Breast epithelium (tissue), 4 donors: ENCODE results near the gene TALDO1. TPM values are rescaled to one million over a fixed set of nuclear protein-coding genes. Genes with fewer than 3 reads are reported as not detected.
A peak's percentile ranks its signal among the peaks of the same experiment; 100 is the strongest.

Experiments
- DNase-seq, 2 donors: peaks; one replicate each; pipeline ENCODE4 v3.0.0-alpha.2; 2019; ENCODE audit warnings: low spot score in 2 of 2
- H3K27ac ChIP-seq, 2 donors: fragments of 200-600 bp; sonication (generic) in 1 of 2; one replicate each; pipeline ENCODE4 v1.5.1; 2016 to 2019; ENCODE audit warnings: mild to moderate bottlenecking in 1 of 2
- H3K27me3 ChIP-seq, 2 donors: fragments of 200-600 bp; sonication (generic) in 1 of 2; one replicate each; pipeline versions ENCODE4 v1.5.1 to v1.6.0; 2017 to 2019; ENCODE audit warnings: control low read depth in 1 of 2, mild to moderate bottlenecking in 1 of 2
- H3K36me3 ChIP-seq: fragments of 200-600 bp; one replicate; pipeline ENCODE4 v1.5.1; 2019
- H3K4me1 ChIP-seq, 2 donors: fragments of 200-600 bp; sonication (generic); one replicate each; pipeline ENCODE4 v1.5.1; 2016 to 2019; ENCODE audit warnings: control low read depth in 1 of 2
- H3K4me3 ChIP-seq, 3 donors: fragments of 200-600 bp; sonication (generic); 1 replicate in 2 of 3; 2 replicates in 1 of 3; pipeline ENCODE4 v1.5.1; 2016 to 2019; ENCODE audit warnings: mild to moderate bottlenecking in 3 of 3, moderate library complexity in 2 of 3
- H3K9me3 ChIP-seq, 2 donors: fragments of 200-600 bp; sonication (generic) in 1 of 2; one replicate each; pipeline ENCODE4 v1.5.1; 2016 to 2019; ENCODE audit warnings: control low read depth in 1 of 2
- POLR2A ChIP-seq: fragments of 450-650 bp; IDR thresholded peaks from one replicate; pipeline ENCODE4 v1.6.1; 2016; ENCODE audit warnings: antibody characterized with exemption, mild to moderate bottlenecking, moderate library complexity
- POLR2AphosphoS5 ChIP-seq, 3 donors: sonication (generic); formaldehyde crosslinking; IDR thresholded peaks; one replicate each; pipeline ENCODE4 v1.6.1; 2017; ENCODE audit warnings: antibody characterized with exemption in 3 of 3
- intact Hi-C: fragments of 100-400 bp; cut with DNase I; formaldehyde crosslinking; loops from one replicate; pipeline ENCODE4 v1.15.1; 2023; ENCODE audit warnings: low total_unique reads
- total RNA-seq, 3 donors: library from RNA; depleted of rRNA; stranded (reverse); fragments of >200 nt; gene quantifications; one replicate each; pipeline ENCODE4 v1.1.0, GENCODE V29; 2016
- TF ChIP-seq, protein P1 (sequence below), 3 donors: fragments of 450-650 bp; IDR thresholded peaks; one replicate each; pipeline ENCODE4 v1.5.1; 2016 to 2017; ENCODE audit warnings: antibody characterized with exemption in 3 of 3, mild to moderate bottlenecking in 3 of 3, moderate library complexity in 3 of 3

The TALDO1 gene
- total RNA-seq, 3 donors from 2014 or later = 137 to 239 (median 141) TPM

DNA sequence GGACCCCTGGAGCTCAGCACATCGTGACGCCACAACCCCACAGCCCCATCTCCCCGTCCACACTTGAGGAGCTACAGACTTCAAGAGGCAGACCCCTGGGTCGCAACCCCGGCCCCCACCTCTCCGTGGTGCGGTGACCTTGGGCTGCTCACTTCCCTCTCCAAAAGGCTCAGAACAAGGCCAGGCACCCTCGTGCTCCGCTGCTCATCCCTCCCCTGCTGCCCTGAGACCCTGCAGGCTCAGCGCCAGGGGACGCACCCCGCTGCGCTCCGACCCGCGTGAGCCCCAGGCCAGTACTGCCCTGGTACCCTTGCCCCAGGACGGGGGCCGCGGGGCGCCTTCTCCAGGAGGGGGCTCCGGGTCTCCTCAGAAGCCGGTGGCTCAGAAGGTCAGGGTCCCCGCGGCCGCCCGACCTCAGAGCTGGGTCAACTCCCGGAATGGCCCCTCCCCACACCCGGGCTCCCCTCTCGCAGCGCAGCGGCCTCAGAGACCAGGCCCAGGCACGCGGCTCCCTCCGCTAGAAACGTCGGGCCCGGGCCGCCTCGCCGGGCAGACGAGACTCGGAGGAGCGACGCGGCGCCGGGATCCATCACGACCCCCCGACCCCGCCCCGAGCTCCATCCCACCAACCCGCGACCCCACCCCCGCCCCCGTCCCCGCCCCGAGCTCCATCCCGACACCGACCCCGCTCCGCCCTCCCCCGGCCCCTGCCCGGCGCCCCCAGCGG lies 29.5 kb downstream of the TALDO1 start:
- no peaks in the 10 kb centered on the region for H3K9me3 ChIP-seq
- no peak for DNase-seq
- TF ChIP-seq POLR2AphosphoS5 (IDR thresholded peaks at IDR 0.05) = no peak
- TF ChIP-seq, protein P1, sequence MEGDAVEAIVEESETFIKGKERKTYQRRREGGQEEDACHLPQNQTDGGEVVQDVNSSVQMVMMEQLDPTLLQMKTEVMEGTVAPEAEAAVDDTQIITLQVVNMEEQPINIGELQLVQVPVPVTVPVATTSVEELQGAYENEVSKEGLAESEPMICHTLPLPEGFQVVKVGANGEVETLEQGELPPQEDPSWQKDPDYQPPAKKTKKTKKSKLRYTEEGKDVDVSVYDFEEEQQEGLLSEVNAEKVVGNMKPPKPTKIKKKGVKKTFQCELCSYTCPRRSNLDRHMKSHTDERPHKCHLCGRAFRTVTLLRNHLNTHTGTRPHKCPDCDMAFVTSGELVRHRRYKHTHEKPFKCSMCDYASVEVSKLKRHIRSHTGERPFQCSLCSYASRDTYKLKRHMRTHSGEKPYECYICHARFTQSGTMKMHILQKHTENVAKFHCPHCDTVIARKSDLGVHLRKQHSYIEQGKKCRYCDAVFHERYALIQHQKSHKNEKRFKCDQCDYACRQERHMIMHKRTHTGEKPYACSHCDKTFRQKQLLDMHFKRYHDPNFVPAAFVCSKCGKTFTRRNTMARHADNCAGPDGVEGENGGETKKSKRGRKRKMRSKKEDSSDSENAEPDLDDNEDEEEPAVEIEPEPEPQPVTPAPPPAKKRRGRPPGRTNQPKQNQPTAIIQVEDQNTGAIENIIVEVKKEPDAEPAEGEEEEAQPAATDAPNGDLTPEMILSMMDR (IDR thresholded peaks at IDR 0.05) = no peak
- TF ChIP-seq POLR2A = no peak
- intact Hi-C loops = loop anchor here (10.0 kb wide), 1 partner anchor 212 kb away; the partner anchor contains the start of genes LMNTD2 and RASSF7
- no peaks in the 10 kb centered on the region for H3K36me3 ChIP-seq
- peak overlapping the region; percentile 81 to 89 for H3K27ac ChIP-seq
- peak overlapping the region; percentile 89 to 99 (median 96) for H3K4me3 ChIP-seq
- H3K27me3 ChIP-seq = no peaks in the 10 kb centered on the region
- H3K4me1 ChIP-seq = peaks cover 7 to 12% of the 10 kb centered on the region in 2 donors

DNA sequence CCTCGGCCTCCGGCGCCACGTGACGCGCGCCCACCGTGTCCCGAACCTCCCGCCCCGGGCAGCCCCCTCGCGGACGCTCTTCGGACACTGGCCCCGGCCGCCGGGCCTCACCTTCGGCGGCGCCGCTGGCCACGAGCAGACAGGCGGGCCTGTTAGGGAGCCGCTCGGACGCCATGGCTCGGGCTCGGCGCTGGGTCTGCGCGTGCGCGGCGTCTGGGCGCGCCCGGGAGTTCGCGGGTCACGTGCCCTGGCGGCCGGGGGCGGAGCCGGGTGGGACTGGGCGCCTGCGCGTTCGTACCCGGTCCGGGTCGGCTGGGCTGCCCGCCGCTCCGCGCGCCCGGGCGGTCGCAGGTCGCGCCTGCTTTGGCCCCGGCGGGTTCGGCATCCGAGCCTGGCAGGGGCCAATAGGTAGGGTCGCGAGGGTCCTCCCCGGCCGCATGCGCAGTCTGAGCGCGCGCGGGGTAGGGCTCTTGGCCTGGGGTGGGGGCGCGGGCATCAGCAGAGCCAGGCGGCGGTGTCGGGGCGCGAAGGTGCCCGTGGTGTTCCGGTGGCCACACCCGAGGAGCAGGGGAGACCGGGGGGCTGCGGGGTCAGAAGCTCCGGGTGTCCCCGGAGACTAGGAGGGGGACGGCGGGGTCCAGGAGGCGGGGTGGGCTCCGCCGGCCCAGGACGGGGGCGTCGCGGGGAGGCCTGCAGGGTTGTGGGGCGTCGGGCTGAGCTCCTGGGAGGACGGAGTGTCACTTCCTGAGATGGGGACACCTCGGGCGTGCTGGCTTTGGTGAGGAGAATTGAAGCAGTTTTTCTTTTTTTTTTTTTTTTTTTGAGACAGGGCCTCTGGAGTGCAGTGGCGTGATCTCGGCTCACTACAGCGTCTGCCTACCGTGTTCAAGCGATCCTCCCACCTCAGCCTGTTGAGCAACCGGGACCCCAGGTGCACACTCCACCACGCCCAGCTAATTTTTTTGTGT lies 30.3 kb downstream of the TALDO1 start, which contains the start of gene GATD1:
Gene GATD1 (minus strand): TSS at position 200 of the 968 bp plus-strand sequence. CDS start 25 bp downstream, at position 175.
- Histone ChIP-seq H3K27me3 (no peaks in the 10 kb centered on the region), H3K9me3 (no peaks in the 10 kb centered on the region), H3K4me3 (peak within 1 kb of the TSS; percentile 89 to 99 (median 96)), H3K27ac (peak within 1 kb of the TSS; percentile 81 to 89), H3K4me1 (peaks cover 7 to 12% of the 10 kb centered on the region in 2 donors), H3K36me3 (no peaks in the 10 kb centered on the region)
- intact Hi-C loops = loop anchor here (10.0 kb wide), 1 partner anchor 213 kb away; the partner anchor contains the start of genes LMNTD2 and RASSF7
- peak; percentile 87 to 94 for DNase-seq
- TF ChIP-seq, protein P1 (IDR thresholded peaks at IDR 0.05) = no peak
- TF ChIP-seq POLR2AphosphoS5 (IDR thresholded peaks at IDR 0.05) = peak in 2 of 3 donors; percentile 48 to 56

DNA sequence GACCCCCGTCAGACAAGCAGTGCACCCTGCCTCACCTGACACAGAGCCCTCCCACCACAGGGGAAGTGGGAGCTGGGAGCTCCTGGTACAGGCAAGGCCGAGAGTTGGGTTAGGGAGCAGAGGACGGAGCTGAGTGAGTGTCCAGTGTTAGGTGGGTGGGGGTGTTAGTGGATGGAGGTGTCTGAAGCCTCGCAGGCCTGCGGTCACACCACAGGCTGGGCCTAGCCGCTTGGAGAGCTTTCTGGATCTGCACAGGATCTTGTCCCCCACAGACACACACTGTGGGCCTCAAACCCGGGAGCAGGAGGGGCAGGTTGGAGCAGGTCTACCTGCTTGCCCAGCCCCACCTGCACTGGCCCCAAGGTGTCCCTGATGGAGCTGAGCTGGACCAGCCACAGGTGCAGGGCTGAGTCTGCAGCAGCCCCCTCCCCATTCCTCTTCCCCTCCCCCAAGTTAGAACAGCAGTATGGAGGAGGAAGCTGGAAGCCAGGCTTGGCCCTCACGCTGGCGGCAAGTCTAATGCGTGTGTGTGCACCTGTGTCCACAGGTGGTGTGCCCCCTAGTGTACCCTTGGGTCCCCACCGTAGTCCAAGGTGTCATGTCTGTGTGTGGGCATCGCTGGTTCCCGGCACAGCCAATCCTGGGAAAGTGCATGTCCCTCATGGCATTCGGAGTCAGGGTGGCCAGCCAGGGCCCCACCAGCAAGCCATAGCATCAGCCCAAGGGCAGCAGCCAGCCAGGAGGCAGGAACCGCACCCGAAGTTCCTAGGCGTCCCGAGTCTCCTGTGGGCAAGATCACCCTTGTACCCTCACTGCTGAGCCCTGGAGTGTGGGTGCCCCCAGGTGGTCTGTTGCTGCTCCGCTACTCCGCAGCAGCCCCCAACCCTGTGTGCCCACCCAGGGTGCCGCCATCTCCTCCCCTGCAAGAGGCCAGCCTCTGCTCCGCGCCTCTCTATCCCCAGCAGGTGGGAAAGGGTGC lies 32.0 kb downstream of the TALDO1 start:
- intact Hi-C loops = loop anchor here (10.0 kb wide), 1 partner anchor 214 kb away; the partner anchor contains the start of genes LMNTD2 and RASSF7

DNA sequence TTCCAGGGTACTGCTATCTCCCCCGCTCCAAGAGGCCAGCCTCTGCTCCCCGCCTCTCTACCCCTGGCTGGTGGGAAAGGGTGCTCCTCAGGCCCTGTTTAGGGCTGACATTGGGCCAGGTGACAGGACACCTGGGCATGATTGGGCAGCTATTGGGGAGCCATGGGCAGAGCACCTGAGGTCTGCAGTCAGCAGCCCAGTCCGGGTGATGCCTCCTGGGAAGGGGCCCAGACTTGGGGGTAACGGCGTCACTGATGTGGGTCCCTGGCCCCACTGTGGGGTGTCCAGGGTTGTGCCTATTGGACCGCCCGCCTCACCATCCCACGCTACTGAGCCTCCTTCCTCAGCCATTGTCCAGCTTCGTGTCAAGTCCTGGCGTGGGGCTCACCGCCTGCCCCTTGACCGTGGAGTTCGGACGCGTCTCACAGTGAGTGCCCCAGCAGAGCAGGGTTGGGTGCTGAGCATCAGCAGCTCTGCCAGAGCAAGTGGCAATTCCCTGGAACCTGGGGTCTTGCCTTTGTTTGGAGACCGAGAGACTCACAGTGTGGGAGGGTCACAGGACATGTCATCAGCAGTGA lies 32.8 kb downstream of the TALDO1 start:
- Histone ChIP-seq H3K27me3 (no peaks in the 10 kb centered on the region), H3K27ac (no peak overlapping the region)

More for the DNA sequence above, 32.0 kb downstream of the TALDO1 start:
- Histone ChIP-seq H3K4me1 (peaks cover 7 to 12% of the 10 kb centered on the region in 2 donors), H3K27ac (no peak overlapping the region), H3K36me3 (no peaks in the 10 kb centered on the region), H3K9me3 (no peaks in the 10 kb centered on the region), H3K4me3 (no peak overlapping the region), H3K27me3 (no peaks in the 10 kb centered on the region)
- no peak for DNase-seq
- TF ChIP-seq POLR2AphosphoS5 (IDR thresholded peaks at IDR 0.05) (no peak), POLR2A (no peak)
- TF ChIP-seq, protein P1 (IDR thresholded peaks at IDR 0.05) = no peak

More for the DNA sequence above, 32.8 kb downstream of the TALDO1 start:
- DNase-seq = no peak
- TF ChIP-seq, protein P1 (IDR thresholded peaks at IDR 0.05) = no peak
- no peaks in the 10 kb centered on the region for H3K9me3 ChIP-seq
- H3K4me1 ChIP-seq = peaks cover 7 to 11% of the 10 kb centered on the region in 2 donors
- intact Hi-C loops = loop anchor here (10.0 kb wide), 1 partner anchor 215 kb away; the partner anchor contains the start of genes LMNTD2 and RASSF7
- no peak overlapping the region for H3K4me3 ChIP-seq
- no peaks in the 10 kb centered on the region for H3K36me3 ChIP-seq
